ENCODE results near the gene ZNF532.

ZNF532 gene

GRCh38 chr18:58966005-58966677 lies 101.5 kb downstream of the ZNF532 start:
- WGBS (ENCODE audit: extremely low coverage, insufficient coverage, low lambda C conversion rate), result no CpG with 5 or more reads among the region's 3 CpGs
- Histone ChIP-seq H2AK5ac (ENCODE audit: low read length) (no peak overlapping the region), H3K27ac (ENCODE audit: low read depth, low read length) (no peak overlapping the region)

GRCh38 chr18:58966704-58967103 lies 102.0 kb downstream of the ZNF532 start:
- no peak overlapping the region for H3K4me2 ChIP-seq (ENCODE audit: low read length)
- no peaks in the 10 kb centered on the region for H3K27me3 ChIP-seq (ENCODE audit: insufficient read depth, low read length, poor library complexity)
- no peak overlapping the region for H3K4ac ChIP-seq (ENCODE audit: low read depth, low read length)
- H3K4me3 ChIP-seq (ENCODE audit: low read length), result no peak overlapping the region
- H3K56ac ChIP-seq (ENCODE audit: low read length), result no peak overlapping the region
- H2AK5ac ChIP-seq (ENCODE audit: low read length), result no peak overlapping the region
- DNase-seq, result no peak
- no peak overlapping the region for H2BK15ac ChIP-seq (replicated peaks; ENCODE audit: low read depth)
- no peak overlapping the region for H2BK120ac ChIP-seq (ENCODE audit: low read depth, low read length)
- no CpG with 5 or more reads among the region's 3 CpGs for WGBS (ENCODE audit: extremely low coverage, insufficient coverage, low lambda C conversion rate)
- no peak overlapping the region for H3K27ac ChIP-seq (ENCODE audit: low read depth, low read length)
- H3K36me3 ChIP-seq (ENCODE audit: control insufficient read depth, insufficient read depth, low read length), result no peaks in the 10 kb centered on the region
- peaks cover 26% of the 10 kb centered on the region for H3K79me1 ChIP-seq (ENCODE audit: low read length)
- peaks cover 20% of the 10 kb centered on the region for H3K79me2 ChIP-seq (ENCODE audit: control insufficient read depth, insufficient read depth, low read length)
- no peak overlapping the region for H3K18ac ChIP-seq (ENCODE audit: low read length)
- no peak overlapping the region for H4K5ac ChIP-seq (ENCODE audit: low read length)
- no peak overlapping the region for H3K23ac ChIP-seq (ENCODE audit: low read length)
- peaks cover 4% of the 10 kb centered on the region for H3K4me1 ChIP-seq (ENCODE audit: control insufficient read depth, low read depth, low read length)
- no peak overlapping the region for H3K9ac ChIP-seq (ENCODE audit: low read length)
- H4K8ac ChIP-seq (ENCODE audit: low read depth, low read length), result no peak overlapping the region
- H2BK5ac ChIP-seq (ENCODE audit: low read length), result no peak overlapping the region

More at GRCh38 chr18:58966005-58966677, 101.5 kb downstream of the ZNF532 start:
- Histone ChIP-seq H3K56ac (ENCODE audit: low read length) (no peak overlapping the region), H3K36me3 (ENCODE audit: control insufficient read depth, insufficient read depth, low read length) (peaks cover under 1% of the 10 kb centered on the region), H3K9ac (ENCODE audit: low read length) (peak overlapping the region; percentile 24), H3K4ac (ENCODE audit: low read depth, low read length) (no peak overlapping the region), H3K4me1 (ENCODE audit: control insufficient read depth, low read depth, low read length) (peaks cover 4% of the 10 kb centered on the region), H3K27me3 (ENCODE audit: insufficient read depth, low read length, poor library complexity) (no peaks in the 10 kb centered on the region), H3K23ac (ENCODE audit: low read length) (no peak overlapping the region), H3K79me1 (ENCODE audit: low read length) (peaks cover 24% of the 10 kb centered on the region), H4K8ac (ENCODE audit: low read depth, low read length) (no peak overlapping the region), H3K79me2 (ENCODE audit: control insufficient read depth, insufficient read depth, low read length) (peaks cover 18% of the 10 kb centered on the region), H3K18ac (ENCODE audit: low read length) (no peak overlapping the region), H3K4me3 (ENCODE audit: low read length) (no peak overlapping the region), H4K5ac (ENCODE audit: low read length) (no peak overlapping the region), H2BK15ac (replicated peaks; ENCODE audit: low read depth) (no peak overlapping the region), H2BK5ac (ENCODE audit: low read length) (no peak overlapping the region), H3K4me2 (ENCODE audit: low read length) (no peak overlapping the region), H2BK120ac (ENCODE audit: low read depth, low read length) (no peak overlapping the region)
- DNase-seq, result peak; percentile 37

- Histone ChIP-seq H3K4me1 (ENCODE audit: control insufficient read depth, low read depth, low read length) (peaks cover 4% of the 10 kb centered on the region), H2BK120ac (ENCODE audit: low read depth, low read length) (no peak overlapping the region), H3K79me2 (ENCODE audit: control insufficient read depth, insufficient read depth, low read length) (peaks cover 20% of the 10 kb centered on the region), H3K9ac (ENCODE audit: low read length) (no peak overlapping the region), H4K5ac (ENCODE audit: low read length) (no peak overlapping the region), H3K23ac (ENCODE audit: low read length) (no peak overlapping the region), H4K8ac (ENCODE audit: low read depth, low read length) (no peak overlapping the region), H3K4me3 (ENCODE audit: low read length) (no peak overlapping the region), H3K79me1 (ENCODE audit: low read length) (peaks cover 26% of the 10 kb centered on the region), H3K4ac (ENCODE audit: low read depth, low read length) (no peak overlapping the region), H3K4me2 (ENCODE audit: low read length) (no peak overlapping the region), H3K27ac (ENCODE audit: low read depth, low read length) (no peak overlapping the region), H3K27me3 (ENCODE audit: insufficient read depth, low read length, poor library complexity) (no peaks in the 10 kb centered on the region), H3K36me3 (ENCODE audit: control insufficient read depth, insufficient read depth, low read length) (no peaks in the 10 kb centered on the region), H3K56ac (ENCODE audit: low read length) (no peak overlapping the region), H2AK5ac (ENCODE audit: low read length) (no peak overlapping the region), H2BK15ac (replicated peaks; ENCODE audit: low read depth) (no peak overlapping the region), H3K18ac (ENCODE audit: low read length) (no peak overlapping the region), H2BK5ac (ENCODE audit: low read length) (no peak overlapping the region)
- no peak for DNase-seq
- WGBS (ENCODE audit: extremely low coverage, insufficient coverage, low lambda C conversion rate), result no CpG with 5 or more reads among the region's 5 CpGs
These were observed 103.1 kb downstream of the ZNF532 start for GRCh38 chr18:58967751-58968254.

DNA sequence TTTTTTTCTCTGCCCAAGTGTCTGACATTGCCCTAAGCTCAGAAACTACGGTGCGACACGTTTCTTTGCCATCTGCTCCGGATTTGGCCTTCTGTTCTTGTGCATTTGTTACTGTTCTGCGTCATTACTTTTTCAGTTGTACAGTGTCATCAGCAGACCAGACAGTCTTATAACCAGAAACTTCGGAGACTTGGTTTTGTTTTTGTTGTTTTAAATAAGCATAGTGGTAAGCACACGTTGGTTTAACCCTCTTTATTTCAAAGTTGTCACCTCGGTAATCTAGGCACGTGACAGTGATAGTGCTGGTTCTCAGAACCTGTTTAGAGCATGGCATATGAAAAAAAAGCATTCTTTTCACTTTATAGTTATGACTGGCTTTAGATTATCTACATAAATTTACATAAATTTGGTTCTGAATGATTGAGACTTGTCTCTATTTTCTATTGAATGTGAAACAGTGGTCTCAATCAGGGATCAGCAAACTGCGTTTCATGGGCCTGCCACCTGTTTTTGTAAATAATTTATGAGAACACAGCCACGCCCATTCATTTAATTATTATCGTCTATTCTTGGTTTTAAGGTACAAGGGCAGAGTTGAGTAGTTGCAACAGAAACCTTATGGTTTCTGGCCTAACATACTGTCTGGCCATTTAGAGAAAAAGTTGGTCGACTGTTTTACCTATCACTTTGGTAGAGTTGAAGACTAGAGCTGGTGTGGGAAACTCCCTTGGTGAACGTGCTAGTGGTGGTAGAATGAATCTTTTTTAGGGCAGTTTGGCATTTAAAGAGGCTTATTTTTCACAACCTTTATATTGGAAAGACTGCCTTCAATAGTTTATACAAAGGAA lies 106.5 kb downstream of the ZNF532 start:
- Histone ChIP-seq H3K79me1 (ENCODE audit: low read length) (peaks cover 28% of the 10 kb centered on the region), H2AK5ac (ENCODE audit: low read length) (no peak overlapping the region), H4K5ac (ENCODE audit: low read length) (no peak overlapping the region), H2BK15ac (replicated peaks; ENCODE audit: low read depth) (no peak overlapping the region), H3K9ac (ENCODE audit: low read length) (no peak overlapping the region), H3K23ac (ENCODE audit: low read length) (no peak overlapping the region), H3K4ac (ENCODE audit: low read depth, low read length) (no peak overlapping the region), H4K8ac (ENCODE audit: low read depth, low read length) (no peak overlapping the region), H3K4me2 (ENCODE audit: low read length) (no peak overlapping the region), H3K4me3 (ENCODE audit: low read length) (no peak overlapping the region), H3K36me3 (ENCODE audit: control insufficient read depth, insufficient read depth, low read length) (peaks cover 2% of the 10 kb centered on the region), H3K79me2 (ENCODE audit: control insufficient read depth, insufficient read depth, low read length) (peaks cover 12% of the 10 kb centered on the region), H2BK120ac (ENCODE audit: low read depth, low read length) (no peak overlapping the region), H3K18ac (ENCODE audit: low read length) (no peak overlapping the region), H3K56ac (ENCODE audit: low read length) (no peak overlapping the region), H3K27me3 (ENCODE audit: insufficient read depth, low read length, poor library complexity) (no peaks in the 10 kb centered on the region), H3K4me1 (ENCODE audit: control insufficient read depth, low read depth, low read length) (no peaks in the 10 kb centered on the region), H2BK5ac (ENCODE audit: low read length) (no peak overlapping the region), H3K27ac (ENCODE audit: low read depth, low read length) (no peak overlapping the region)
- no peak for DNase-seq
- WGBS (ENCODE audit: extremely low coverage, insufficient coverage, low lambda C conversion rate), result no CpG with 5 or more reads among the region's 14 CpGs

DNA sequence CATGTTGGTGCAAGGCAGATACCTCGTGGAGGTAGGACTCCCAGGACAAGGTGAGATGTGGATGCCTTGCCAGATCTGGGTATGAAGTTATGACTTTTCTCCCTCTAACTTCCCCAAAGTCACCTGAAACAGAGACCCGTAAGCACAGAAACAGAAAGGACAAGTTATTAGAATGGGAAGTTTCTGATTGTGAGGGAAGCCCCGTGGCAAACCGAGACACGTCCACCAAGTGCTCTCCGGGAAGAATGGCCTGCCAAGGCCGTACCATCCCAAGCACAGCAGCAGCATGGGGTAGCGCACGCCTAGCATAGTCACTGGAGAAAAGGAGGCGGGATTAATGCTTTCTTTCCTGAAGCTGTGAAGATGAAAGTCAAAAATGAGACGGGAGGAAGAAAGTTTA lies 110.6 kb downstream of the ZNF532 start:
- DNase-seq, result no peak
- H3K36me3 ChIP-seq (ENCODE audit: control insufficient read depth, insufficient read depth, low read length), result peaks cover 4% of the 10 kb centered on the region

More for the DNA sequence above, 110.6 kb downstream of the ZNF532 start:
- Histone ChIP-seq H3K23ac (ENCODE audit: low read length) (no peak overlapping the region), H4K5ac (ENCODE audit: low read length) (no peak overlapping the region), H3K79me2 (ENCODE audit: control insufficient read depth, insufficient read depth, low read length) (peaks cover 6% of the 10 kb centered on the region), H4K8ac (ENCODE audit: low read depth, low read length) (no peak overlapping the region), H3K4me3 (ENCODE audit: low read length) (no peak overlapping the region), H3K56ac (ENCODE audit: low read length) (no peak overlapping the region), H3K18ac (ENCODE audit: low read length) (no peak overlapping the region), H2BK15ac (replicated peaks; ENCODE audit: low read depth) (no peak overlapping the region), H3K27me3 (ENCODE audit: insufficient read depth, low read length, poor library complexity) (no peaks in the 10 kb centered on the region), H2BK5ac (ENCODE audit: low read length) (no peak overlapping the region), H2BK120ac (ENCODE audit: low read depth, low read length) (no peak overlapping the region), H3K4me1 (ENCODE audit: control insufficient read depth, low read depth, low read length) (no peaks in the 10 kb centered on the region), H3K4ac (ENCODE audit: low read depth, low read length) (no peak overlapping the region), H3K9ac (ENCODE audit: low read length) (no peak overlapping the region), H3K4me2 (ENCODE audit: low read length) (no peak overlapping the region), H2AK5ac (ENCODE audit: low read length) (no peak overlapping the region), H3K79me1 (ENCODE audit: low read length) (peaks cover 17% of the 10 kb centered on the region), H3K27ac (ENCODE audit: low read depth, low read length) (no peak overlapping the region)
- no CpG with 5 or more reads among the region's 11 CpGs for WGBS (ENCODE audit: extremely low coverage, insufficient coverage, low lambda C conversion rate)

All from mesendoderm (in vitro differentiated cells).